Superior temporal gyrus (tissue), 1 donor: ENCODE data around the gene SMC5.
A peak's percentile ranks its signal among the peaks of the same experiment; 100 is the strongest.
"Not testable (repeated sequence)": the region's sequence is repeated elsewhere in the genome, so short reads cannot be mapped to it uniquely, and the experiment has no call there.

Experiments used
- DNase-seq: peaks from one replicate; pipeline ENCODE4 v3.0.0-alpha.2; 2016; ENCODE audit errors: extremely low spot score

Gene SMC5

GRCh38 chr9:70258692-70259511 lies at the start of gene SMC5:
SMC5 (plus strand) TSS chr9:70258978; CDS start chr9:70259079, 101 bp downstream.
- peak; percentile 91 for DNase-seq

GRCh38 chr9:70217029-70217428 lies 41.7 kb upstream of the SMC5 start:
- DNase-seq = no peak

DNA sequence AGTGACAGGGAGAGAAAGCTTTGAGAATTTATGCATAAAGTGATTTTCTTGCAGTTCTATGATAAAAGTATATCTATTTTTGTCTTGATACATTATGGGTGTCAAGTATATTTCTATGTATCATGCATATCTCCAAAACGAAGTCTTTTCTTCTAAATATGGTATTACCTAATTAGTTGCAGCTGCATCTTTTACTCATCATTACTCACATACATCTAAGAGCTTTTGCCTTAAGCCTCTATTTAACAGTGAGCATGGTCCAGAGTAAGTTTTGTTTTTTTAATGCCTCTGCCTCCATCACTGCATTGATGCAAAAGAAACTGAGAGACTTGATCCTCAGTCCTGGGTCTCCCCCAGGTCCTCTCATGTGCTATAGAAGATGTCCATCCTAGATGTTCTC lies 40.0 kb upstream of the SMC5 start:
- peak; percentile 9 for DNase-seq

DNA sequence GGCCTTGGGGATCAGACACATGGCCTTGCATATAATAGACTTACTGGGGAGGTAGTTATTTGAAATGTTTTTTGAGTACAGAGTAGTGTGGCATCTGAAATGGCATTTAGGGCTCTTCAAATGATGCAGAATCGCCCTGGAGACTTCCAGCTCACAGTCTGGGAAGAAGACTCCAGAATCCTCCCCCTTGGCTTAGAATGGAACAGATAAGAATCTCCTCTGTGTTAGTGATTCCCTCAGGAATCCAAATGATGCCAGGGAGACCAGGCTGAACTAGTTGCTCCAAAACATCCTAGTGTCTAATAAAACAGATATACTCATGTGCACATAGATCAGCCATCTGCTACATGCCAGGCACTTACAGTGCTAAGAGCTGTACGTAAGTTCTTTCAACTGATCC lies 38.6 kb upstream of the SMC5 start:
- no peak for DNase-seq

DNA sequence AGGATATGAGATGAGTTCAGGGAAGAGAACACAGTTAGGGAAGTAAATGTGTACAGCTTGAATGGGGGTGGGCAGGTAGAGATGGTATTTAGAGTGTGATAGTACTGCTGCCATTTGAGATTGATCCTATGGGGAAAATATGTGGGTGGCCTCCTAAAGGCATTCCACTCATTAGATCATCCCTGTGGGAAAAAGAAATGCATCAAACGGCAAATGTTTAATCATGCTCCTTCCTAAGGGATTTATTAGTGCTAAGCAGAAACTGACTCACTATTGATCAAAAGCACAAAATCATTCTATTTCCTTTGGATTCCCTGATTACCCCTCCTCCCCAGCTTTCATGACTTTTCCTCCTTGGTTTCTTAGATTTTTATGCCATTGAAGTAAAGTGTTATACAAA lies 36.4 kb upstream of the SMC5 start:
- peak; percentile 3 for DNase-seq

- peak; percentile 12 for DNase-seq
Observed at GRCh38 chr9:70228118-70228517, 30.7 kb upstream of the SMC5 start.

- peak; percentile 40 for DNase-seq
Observed at GRCh38 chr9:70228611-70229010, 30.2 kb upstream of the SMC5 start.

DNA sequence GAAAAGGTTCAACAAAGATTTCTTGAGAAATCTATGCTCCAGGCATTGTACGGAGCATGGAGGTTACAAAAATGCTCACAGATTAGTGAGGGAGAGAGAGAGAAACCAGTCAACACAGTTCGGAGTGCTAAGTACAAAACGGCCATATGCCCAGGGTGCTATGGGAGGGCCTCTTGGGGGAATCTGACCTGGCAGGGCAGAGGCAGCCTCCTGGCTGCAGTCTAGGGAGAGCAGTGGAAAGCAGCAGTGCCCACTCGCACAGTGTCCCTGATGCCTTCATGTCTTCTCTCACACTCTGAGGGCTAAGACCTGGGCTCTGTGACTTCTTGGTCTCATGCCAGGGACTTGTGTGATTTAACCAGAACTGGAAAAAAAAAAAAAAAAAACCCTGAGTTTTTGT lies 29.8 kb upstream of the SMC5 start:
- DNase-seq = no peak

GRCh38 chr9:70229579-70229978 lies 29.2 kb upstream of the SMC5 start:
- peak; percentile 59 for DNase-seq

DNA sequence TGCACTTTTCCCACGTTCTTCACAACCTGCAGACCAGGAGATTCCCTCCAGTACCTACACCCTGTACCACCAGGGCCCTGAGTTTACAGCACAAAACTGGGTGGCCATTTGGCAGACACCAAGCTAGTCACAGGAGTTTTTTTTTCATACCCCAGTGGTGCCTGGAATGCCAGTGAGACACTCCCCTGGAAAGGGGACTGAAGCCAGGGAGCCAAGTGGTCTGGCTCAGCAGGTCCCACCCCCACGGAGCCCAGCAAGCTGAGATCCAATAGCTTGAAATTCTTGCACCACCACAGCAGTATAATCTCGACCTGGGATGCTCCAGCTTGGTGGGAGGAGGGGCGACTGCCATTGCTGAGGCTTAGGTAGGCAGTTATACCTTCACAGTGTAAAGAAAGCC lies 26.3 kb upstream of the SMC5 start:
- no peak for DNase-seq

- DNase-seq = not testable (repeated sequence)
Observed at GRCh38 chr9:70234208-70234607, 24.6 kb upstream of the SMC5 start.

DNA sequence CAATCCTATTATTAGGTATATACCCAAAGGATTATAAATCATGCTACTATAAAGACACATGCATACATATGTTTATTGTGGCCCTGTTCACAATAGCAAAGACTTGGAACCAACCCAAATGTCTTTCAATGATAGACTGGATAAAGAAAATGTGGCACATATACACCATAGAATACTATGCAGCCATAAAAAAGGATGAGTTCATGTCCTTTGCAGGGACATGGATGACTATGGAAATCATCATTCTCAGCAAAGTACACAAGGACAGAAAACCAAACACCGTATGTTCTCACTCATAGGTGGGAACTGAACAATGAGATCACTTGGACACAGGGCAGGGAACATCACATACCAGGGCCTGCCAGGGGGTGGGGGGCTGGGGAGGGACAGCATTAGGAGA lies 12.8 kb upstream of the SMC5 start:
- not testable (repeated sequence) for DNase-seq

GRCh38 chr9:70250221-70250620 lies 8.6 kb upstream of the SMC5 start:
- no peak for DNase-seq

GRCh38 chr9:70255486-70255885 lies 3.3 kb upstream of the SMC5 start:
- no peak for DNase-seq

- DNase-seq = no peak
Observed at GRCh38 chr9:70256123-70256551, 2.6 kb upstream of the SMC5 start.

DNA sequence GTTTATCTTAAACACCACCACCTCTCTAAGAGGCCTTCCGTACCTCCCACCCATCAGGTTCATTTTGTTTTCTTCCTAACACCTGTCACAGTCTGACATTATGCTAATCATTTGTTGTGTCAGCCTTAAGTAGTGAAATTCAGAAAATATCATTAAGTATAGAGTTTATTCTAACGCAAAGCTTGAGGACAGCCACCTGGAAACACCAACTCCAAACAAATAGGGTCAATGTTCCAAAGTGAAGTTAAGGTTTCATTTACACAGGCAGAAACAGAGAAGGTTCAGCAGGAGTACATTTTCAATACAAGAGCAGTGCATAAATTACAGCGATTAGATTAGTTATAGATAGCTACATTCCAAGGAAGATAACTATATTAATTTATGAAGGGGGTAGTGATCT lies 1.3 kb upstream of the SMC5 start:
- peak; percentile 22 for DNase-seq

DNA sequence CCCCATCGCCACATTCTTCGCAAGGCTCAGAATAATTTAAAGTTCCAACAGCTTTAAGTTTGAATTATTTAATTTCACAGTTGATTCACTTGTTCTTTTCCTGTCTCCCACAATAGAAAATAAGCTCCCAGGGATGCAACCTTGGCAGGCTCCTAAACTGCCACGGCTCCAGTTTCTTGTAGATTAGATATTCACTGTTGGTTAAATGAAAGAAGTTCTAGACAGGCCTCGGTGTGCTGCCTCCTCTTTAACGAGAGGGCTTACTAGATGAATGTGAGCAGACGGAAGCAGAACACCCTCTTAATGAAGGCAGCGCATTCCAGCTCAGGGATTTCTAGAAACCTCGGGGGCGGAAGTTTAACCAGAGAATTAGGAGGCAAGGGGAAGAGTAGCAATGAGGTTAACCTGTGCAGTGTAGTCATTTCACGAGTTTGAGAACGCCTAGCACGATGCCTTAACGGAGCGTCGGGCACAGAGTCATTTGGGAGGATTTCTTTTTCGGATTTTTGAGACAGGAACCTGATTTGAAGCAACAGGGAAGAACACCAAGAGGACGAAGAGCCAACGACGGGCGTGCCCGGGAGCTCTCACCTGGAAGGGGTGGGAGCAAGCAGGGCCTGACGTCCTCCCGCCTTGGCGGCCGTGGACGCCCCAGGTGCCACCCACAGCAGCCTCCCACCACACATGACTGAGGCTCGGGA lies 637 bp upstream of the SMC5 start:
- peak; percentile 62 for DNase-seq

DNA sequence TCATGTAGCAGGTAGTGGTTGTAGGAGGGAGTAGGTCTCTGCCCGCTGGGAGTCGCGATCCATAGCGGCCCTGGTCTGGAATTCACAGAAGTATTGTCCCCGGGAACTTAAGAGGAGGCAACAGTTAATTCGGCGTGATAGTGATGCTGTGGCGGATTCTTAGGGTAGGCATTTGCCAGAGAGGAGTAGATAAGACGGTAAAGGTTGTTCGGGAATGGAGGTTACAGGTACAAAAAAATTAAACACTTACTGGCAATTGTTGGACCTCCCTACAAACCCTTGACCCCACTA lies 679 bp downstream of the SMC5 start:
- no peak for DNase-seq

DNA sequence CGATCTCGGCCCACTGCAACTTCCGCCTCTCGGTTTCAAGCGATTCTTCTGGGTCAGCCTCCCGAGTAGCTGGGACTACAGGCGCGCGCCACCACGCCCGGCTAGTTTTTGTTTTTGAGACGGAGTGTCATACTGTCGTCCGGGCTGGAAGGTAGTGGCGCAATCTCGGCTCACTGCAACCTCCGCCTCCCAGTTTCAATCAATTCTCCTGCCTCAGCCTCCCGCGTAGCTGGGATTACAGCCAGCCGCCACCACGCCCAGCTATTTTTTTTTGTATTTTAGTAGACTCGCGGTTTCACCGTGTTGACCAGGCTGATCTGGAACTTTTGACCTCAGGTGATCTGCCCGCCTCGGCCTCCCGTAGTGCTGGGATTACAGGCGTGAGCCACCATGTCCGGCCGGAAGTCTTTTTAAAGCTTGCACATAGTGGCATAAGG lies 1.2 kb downstream of the SMC5 start:
- DNase-seq = no peak

DNA sequence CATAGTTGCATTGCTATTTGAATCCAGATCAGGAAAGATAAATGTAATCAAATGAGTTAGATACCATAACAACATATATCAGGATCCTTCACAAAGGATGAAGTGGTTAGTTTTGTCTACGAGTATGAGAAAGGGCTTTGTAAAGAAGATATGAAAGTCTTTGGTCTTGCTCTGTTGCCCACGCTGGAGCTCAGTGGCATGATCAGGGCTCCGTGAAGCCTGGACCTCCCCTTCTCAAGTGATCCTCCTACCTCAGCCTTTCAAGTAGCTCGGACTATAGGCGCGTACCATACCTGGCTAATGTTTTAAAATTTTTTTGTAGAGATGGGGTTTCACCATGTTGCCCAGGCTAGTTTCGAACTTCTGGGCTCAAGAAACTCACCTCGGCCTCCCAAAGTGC lies 1.8 kb downstream of the SMC5 start:
- DNase-seq = no peak

DNA sequence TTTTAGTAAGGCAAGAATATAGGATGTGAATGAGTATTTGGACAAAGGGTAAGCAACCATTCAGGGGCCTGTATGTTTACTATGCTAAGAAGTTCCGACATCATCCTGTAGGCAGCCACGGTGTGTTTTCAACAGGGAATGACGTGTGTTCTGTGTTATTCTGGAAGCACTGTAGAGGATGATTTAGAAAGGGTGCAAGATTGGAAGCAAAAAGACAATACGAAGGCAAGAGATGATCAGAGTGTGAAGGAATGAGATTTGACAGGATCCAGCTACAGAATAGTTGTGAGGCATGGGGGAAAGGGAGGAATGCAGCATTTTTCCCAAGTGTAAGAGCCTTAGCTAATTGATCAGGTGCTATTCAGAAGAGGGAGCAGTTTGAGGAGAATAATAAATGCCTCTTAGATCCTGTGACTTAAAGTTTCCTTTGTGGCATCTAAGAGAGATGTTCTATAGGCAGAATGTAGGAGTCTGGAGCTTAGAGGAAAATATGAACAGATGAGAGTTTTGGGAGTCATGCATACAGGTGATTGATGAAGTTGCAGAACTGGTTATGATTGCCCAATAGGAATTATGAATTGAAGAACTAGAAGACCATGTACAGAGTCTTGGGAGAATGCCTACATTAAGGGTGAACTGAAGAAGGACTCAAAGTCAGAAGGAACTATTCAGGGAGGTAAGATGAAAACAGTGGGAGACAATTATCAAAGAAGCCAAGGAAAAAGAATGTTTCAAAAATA lies 2.5 kb downstream of the SMC5 start:
- no peak for DNase-seq

- no peak for DNase-seq
Observed at GRCh38 chr9:70262366-70262765, 3.6 kb downstream of the SMC5 start.

DNA sequence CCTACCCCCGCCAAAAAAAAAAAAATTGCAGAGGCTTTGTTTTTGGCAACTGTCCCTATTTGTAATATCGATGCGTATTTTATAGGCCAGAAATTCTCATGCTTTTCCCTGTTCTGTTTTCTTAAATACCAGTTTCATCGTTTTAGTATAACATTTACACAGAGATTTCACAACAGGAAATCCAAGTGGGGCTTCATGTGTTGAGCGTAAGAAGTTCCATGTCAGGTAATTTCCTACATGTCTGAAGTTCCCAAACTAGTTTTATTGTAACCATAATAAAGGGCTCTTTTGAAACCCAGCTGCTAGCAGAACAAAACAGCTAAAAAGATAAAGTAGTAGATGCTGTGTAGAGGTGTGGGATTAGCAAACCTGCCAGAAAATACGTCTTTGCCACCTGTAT lies 4.2 kb downstream of the SMC5 start:
- DNase-seq = no peak
